CD4-positive, alpha-beta T cell (primary cell): Measurements from ENCODE around the gene BICRA. TPM values are rescaled to one million over a fixed set of nuclear protein-coding genes. Genes with fewer than 3 reads are reported as not detected.
"Not testable (repeated sequence)": the region's sequence is repeated elsewhere in the genome, so short reads cannot be mapped to it uniquely, and the experiment has no call there.

Experiments
- ATAC-seq: fragments of 200-7000 bp; cut with Tn5 transposase; one replicate; pipeline ENCODE4 v1.10.0; 2022; ENCODE audit warnings: mild to moderate bottlenecking; ENCODE audit not compliant: poor library complexity
- CTCF ChIA-PET: fragments of 350-600 bp; sonication (Branson Sonifier 250); formaldehyde crosslinking; loops from one replicate; lab custom pipeline; 2021; ENCODE audit warnings: antibody characterized with exemption, inconsistent platforms; lab: Charles Lee
- POLR2A ChIA-PET: fragments of 350-600 bp; sonication (Branson Sonifier 250); formaldehyde crosslinking; loops from one replicate; lab custom pipeline; 2021; ENCODE audit warnings: antibody characterized with exemption, inconsistent platforms; lab: Charles Lee
- DNase-seq, 14 experiments: peaks; one replicate each; pipeline ENCODE4 v3.0.0-alpha.2; 2013 to 2020; ENCODE audit warnings: mixed read lengths in 2 of 14
- H3K27ac ChIP-seq, 2 donors: one replicate each; pipeline versions ENCODE4 v1.5.1 to v1.7.0; 2013; ENCODE audit warnings: low read length in 2 of 2, low read depth in 1 of 2, mild to moderate bottlenecking in 1 of 2
- H3K27me3 ChIP-seq, 2 experiments: 1 replicate in 1 of 2; 2 replicates in 1 of 2; pipeline versions ENCODE4 v1.6.1 to v1.7.0; 2013; ENCODE audit warnings: low read length in 2 of 2, control low read depth in 1 of 2, mild to moderate bottlenecking in 1 of 2, moderate library complexity in 1 of 2; ENCODE audit not compliant: insufficient read depth in 2 of 2, control insufficient read depth in 1 of 2
- H3K36me3 ChIP-seq: one replicate; pipeline ENCODE4 v1.6.1; 2013; ENCODE audit warnings: low read length, control low read depth; ENCODE audit not compliant: insufficient read depth
- H3K4me1 ChIP-seq: one replicate; pipeline ENCODE4 v1.6.1; 2013; ENCODE audit warnings: low read length, control low read depth; ENCODE audit not compliant: insufficient read depth
- H3K4me3 ChIP-seq: one replicate; pipeline ENCODE4 v1.5.1; 2013; ENCODE audit warnings: mild to moderate bottlenecking, low read length, moderate library complexity
- H3K9me3 ChIP-seq, 2 experiments: 1 replicate in 1 of 2; 2 replicates in 1 of 2; pipeline versions ENCODE4 v1.6.1 to v1.7.0; 2013; ENCODE audit warnings: low read length in 2 of 2, mild to moderate bottlenecking in 2 of 2, control low read depth in 1 of 2, moderate library complexity in 1 of 2; ENCODE audit not compliant: control insufficient read depth in 1 of 2, insufficient read depth in 1 of 2
- H3K27ac Mint-ChIP-seq: one replicate; pipeline ENCODE4 v1.8.0; 2020; ENCODE audit warnings: mixed read lengths
- H3K27me3 Mint-ChIP-seq: one replicate; pipeline ENCODE4 v1.8.0; 2021; ENCODE audit warnings: mixed read lengths
- H3K36me3 Mint-ChIP-seq: one replicate; pipeline ENCODE4 v1.8.0; 2021; ENCODE audit warnings: low read depth, mixed read lengths
- H3K4me1 Mint-ChIP-seq: one replicate; pipeline ENCODE4 v1.8.0; 2021; ENCODE audit warnings: low read depth, mixed read lengths
- H3K4me3 Mint-ChIP-seq: one replicate; pipeline ENCODE4 v1.8.0; 2020; ENCODE audit warnings: mild to moderate bottlenecking, mixed read lengths
- H3K9me3 Mint-ChIP-seq: one replicate; pipeline ENCODE4 v1.8.0; 2020; ENCODE audit warnings: mixed read lengths
- CTCF ChIP-seq: fragments of 200-600 bp; IDR thresholded peaks from one replicate; pipeline ENCODE4 v1.8.0; 2022; ENCODE audit warnings: antibody characterized with exemption, mild to moderate bottlenecking
- intact Hi-C, 2 experiments: fragments of 100-400 bp; cut with DNase I in 1 of 2; cut with micrococcal nuclease in 1 of 2; formaldehyde crosslinking; loops; one replicate each; pipeline versions ENCODE4 v1.15.1 to v1.9.0; 2023 to 2025; cut with DNase I, micrococcal nuclease
- total RNA-seq, 174 experiments: library from RNA in 2 of 174; stranded (reverse) in 2 of 174; gene quantifications; one replicate each; pipeline ENCODE4 v1.2.3 and lab custom pipeline; 2021 to 2026

BICRA gene
- total RNA-seq, 2 experiments from 2014 or later, result 21.2 to 22.0 TPM

DNA sequence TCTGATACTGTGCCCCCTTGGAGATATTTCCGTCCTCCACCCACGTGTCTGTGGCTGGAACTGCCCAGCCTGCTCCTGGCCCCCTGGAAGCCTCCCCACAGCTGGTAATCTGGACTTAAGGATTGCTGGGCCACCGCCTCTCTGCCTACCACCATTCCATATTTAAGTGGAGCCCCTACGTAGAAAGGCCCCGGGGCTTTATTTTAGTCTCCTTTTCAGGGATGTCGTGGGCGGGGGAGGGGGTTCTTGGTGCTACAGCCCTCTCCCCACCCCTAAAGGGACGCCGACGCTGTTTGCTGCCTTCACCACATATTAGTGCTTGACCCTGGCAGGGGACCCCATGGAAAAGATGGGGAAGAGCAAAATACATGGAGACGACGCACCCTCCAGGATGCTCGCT is 133.7 kb downstream of the BICRA start:
- Mint-ChIP-seq H3K27ac (no peak overlapping the region), H3K9me3 (no peaks in the 10 kb centered on the region), H3K27me3 (no peaks in the 10 kb centered on the region), H3K4me3 (peak overlapping the region; percentile 48), H3K36me3 (peaks cover 12% of the 10 kb centered on the region), H3K4me1 (peaks cover 20% of the 10 kb centered on the region)
- no peak for ATAC-seq
- Histone ChIP-seq H3K9me3 (no peaks in the 10 kb centered on the region), H3K27ac (no peak overlapping the region), H3K4me1 (peaks cover 44% of the 10 kb centered on the region), H3K27me3 (no peaks in the 10 kb centered on the region), H3K36me3 (peaks cover 5% of the 10 kb centered on the region), H3K4me3 (peak overlapping the region; percentile 66)
- intact Hi-C loops, result loop anchor here (1.0 to 2.0 kb wide), 3 partner anchors 29 to 306 kb away; partner anchors contain the start of genes EHD2 (in 1 of the 2) and SELENOW (in 1 of the 2)
- DNase-seq, result no peak
- no peak for TF ChIP-seq CTCF
- CTCF ChIA-PET, result interaction anchor here (0.7 to 1.5 kb wide), 3 partner anchors 29 to 306 kb away, joined by 3 to 8 read pairs (median 5); partner anchors contain the start of gene EHD2
- POLR2A ChIA-PET, result no interaction called here

DNA sequence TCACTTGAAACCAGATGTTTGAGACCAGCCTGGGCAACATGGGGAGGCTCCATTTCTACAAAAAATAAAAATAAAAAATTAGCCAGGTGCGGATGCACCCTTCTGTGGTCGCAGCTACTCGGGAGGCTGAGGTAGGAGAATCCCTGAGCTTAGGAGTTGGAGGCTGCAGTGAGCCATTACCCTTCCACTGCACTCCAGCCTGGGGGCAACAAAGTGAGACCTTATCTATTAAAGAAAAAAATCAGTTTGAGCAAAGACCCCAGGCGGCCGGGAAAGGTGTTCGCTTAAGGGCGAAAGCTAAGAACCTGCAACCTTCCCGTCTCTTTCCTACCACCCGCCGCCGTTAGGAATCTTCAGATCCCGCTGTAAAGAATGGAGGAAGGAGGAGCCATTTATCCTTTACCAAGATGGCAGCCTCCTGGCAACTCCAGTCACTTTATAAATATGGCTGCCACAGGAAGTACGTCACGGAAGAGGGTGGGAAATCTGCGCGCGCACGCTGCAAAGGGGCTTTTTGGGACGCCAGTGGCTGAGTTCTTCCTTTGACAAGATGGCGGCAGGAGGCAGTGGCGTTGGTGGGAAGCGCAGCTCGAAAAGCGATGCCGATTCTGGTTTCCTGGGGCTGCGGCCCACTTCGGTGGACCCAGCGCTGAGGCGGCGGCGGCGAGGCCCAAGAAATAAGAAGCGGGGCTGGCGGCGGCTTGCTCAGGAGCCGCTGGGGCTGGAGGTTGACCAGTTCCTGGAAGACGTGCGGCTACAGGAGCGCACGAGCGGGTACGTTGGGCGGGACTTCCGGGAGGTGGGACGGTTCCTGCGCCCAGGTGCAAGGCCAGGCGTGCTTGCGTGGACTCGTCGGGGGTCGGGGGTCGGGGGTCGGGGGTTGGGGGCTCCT is 136.3 kb downstream of the BICRA start, which contains the start of gene NOP53:
Gene NOP53, plus strand, starts transcription at position 537 of the 892 bp plus-strand sequence. Its CDS starts 14 bp downstream, at position 551.
- ChIA-PET CTCF (interaction anchor here (1.6 to 2.2 kb wide), 3 partner anchors 32 to 230 kb away, joined by 3 to 9 read pairs (median 9); partner anchors contain the start of genes EHD2 and NAPA), POLR2A (interaction anchor here (0.6 to 2.8 kb wide), 13 partner anchors 11 to 632 kb away, joined by 3 to 10 read pairs (median 5); partner anchors contain the start of genes DHX34, KPTN and ZC3H4)
- peaks cover 66% of the 10 kb centered on the region for H3K4me1 ChIP-seq
- peak within 1 kb of the TSS; percentile 59 for H3K4me3 ChIP-seq
- peaks cover 28% of the 10 kb centered on the region for H3K36me3 ChIP-seq
- no peaks in the 10 kb centered on the region for H3K27me3 ChIP-seq
- Mint-ChIP-seq H3K4me3 (peak within 1 kb of the TSS; percentile 98), H3K27ac (peak within 1 kb of the TSS; percentile 94), H3K4me1 (peaks cover 39% of the 10 kb centered on the region), H3K36me3 (peaks cover 36% of the 10 kb centered on the region), H3K9me3 (no peaks in the 10 kb centered on the region), H3K27me3 (no peaks in the 10 kb centered on the region)
- H3K27ac ChIP-seq, result peak within 1 kb of the TSS; percentile 93 to 98
- intact Hi-C loops, result loop anchor here in 1 of 2 experiments (1.0 to 2.0 kb wide), 3 partner anchors 136 to 396 kb away; partner anchors contain the start of genes BICRA, DHX34 and KPTN
- DNase-seq, result peak; percentile 94 to 99 (median 97)
- peak; percentile 80 for ATAC-seq
- no peaks in the 10 kb centered on the region for H3K9me3 ChIP-seq
- no peak for TF ChIP-seq CTCF

DNA sequence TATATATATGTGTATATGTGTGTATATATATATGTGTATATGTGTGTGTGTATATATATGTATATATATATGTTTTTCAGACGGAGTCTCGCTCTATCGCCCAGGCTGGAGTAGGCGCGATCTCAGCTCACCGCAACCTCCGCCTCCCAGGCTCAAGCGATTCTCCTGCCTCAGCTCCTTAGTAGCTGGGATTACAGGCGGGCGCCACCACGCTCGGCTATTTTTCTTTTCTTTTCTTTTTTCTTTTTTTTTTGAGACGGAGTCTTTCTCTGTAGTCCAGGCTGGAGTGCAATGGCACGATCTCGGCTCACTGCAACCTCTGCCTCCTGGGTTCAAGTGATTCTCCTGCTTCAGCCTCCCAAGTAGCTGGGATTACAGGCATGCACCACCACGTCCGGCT is 137.2 kb downstream of the BICRA start:
- DNase-seq, H3K27me3 ChIP-seq, H3K27ac ChIP-seq, H3K9me3 Mint-ChIP-seq, intact Hi-C loops, ATAC-seq, H3K9me3 ChIP-seq, H3K27me3 Mint-ChIP-seq: not testable (repeated sequence)
- Mint-ChIP-seq H3K4me3 (peak overlapping the region; percentile 98), H3K27ac (peak overlapping the region; percentile 94), H3K4me1 (peaks cover 39% of the 10 kb centered on the region), H3K36me3 (peaks cover 43% of the 10 kb centered on the region)
- Histone ChIP-seq H3K4me1 (peaks cover 69% of the 10 kb centered on the region), H3K36me3 (peaks cover 37% of the 10 kb centered on the region), H3K4me3 (peak overlapping the region; percentile 59)
- ChIA-PET CTCF (interaction anchor here (1.6 to 2.2 kb wide), 3 partner anchors 33 to 231 kb away, joined by 3 to 9 read pairs (median 9); partner anchors contain the start of genes EHD2 and NAPA), POLR2A (interaction anchor here (1.1 to 2.8 kb wide), 7 partner anchors 12 to 313 kb away, joined by 3 to 10 read pairs (median 6); partner anchors contain the start of gene KPTN)
